Smooth muscle cell (in vitro differentiated cells): Measurements from ENCODE around the gene ADAMTS2. TPM values are rescaled to one million over a fixed set of nuclear protein-coding genes. Genes with fewer than 3 reads are reported as not detected.

Experiments used
- DNase-seq: peaks from one replicate; lab custom pipeline; 2025; ENCODE audit not compliant: unreplicated experiment; lab: John Stamatoyannopoulos, UW
- H2AFZ ChIP-seq: fragments of 200-600 bp; sonication (generic); 2 replicates; pipeline ENCODE4 v1.6.0; 2016; ENCODE audit warnings: antibody characterized with exemption, low read depth, mild to moderate bottlenecking
- H3F3A ChIP-seq: fragments of 200-600 bp; sonication (generic); 2 replicates; pipeline ENCODE4 v1.6.0; 2017; ENCODE audit warnings: antibody characterized with exemption, low read depth
- H3K27ac ChIP-seq: fragments of 200-600 bp; sonication (generic); 2 replicates; pipeline ENCODE4 v1.5.1; 2016; ENCODE audit warnings: low read depth, mild to moderate bottlenecking
- H3K27me3 ChIP-seq: fragments of 200-600 bp; sonication (generic); 2 replicates; pipeline ENCODE4 v1.6.1; 2016; ENCODE audit warnings: low read depth, mild to moderate bottlenecking
- H3K36me3 ChIP-seq: fragments of 200-600 bp; sonication (generic); 2 replicates; pipeline ENCODE4 v1.5.1; 2016; ENCODE audit warnings: low read depth
- H3K4me1 ChIP-seq: fragments of 200-600 bp; sonication (generic); 2 replicates; pipeline ENCODE4 v1.5.1; 2016; ENCODE audit warnings: low read depth
- H3K4me2 ChIP-seq: fragments of 200-600 bp; sonication (generic); 2 replicates; pipeline ENCODE4 v1.6.0; 2016; ENCODE audit warnings: mild to moderate bottlenecking
- H3K4me3 ChIP-seq: fragments of 200-600 bp; sonication (generic); 2 replicates; pipeline ENCODE4 v1.5.1; 2016; ENCODE audit warnings: mild to moderate bottlenecking
- H3K79me2 ChIP-seq: fragments of 200-600 bp; sonication (generic); 2 replicates; pipeline ENCODE4 v1.6.0; 2016; ENCODE audit warnings: low read depth, mild to moderate bottlenecking
- H3K9ac ChIP-seq: fragments of 200-600 bp; sonication (generic); 2 replicates; pipeline ENCODE4 v1.6.0; 2016; ENCODE audit warnings: low read depth
- H3K9me3 ChIP-seq: fragments of 200-600 bp; sonication (generic); replicated peaks from 2 replicates; pipeline ENCODE4 v1.5.1; 2016; ENCODE audit warnings: low read depth
- H4K20me1 ChIP-seq: fragments of 200-600 bp; sonication (generic); 2 replicates; pipeline ENCODE4 v1.6.0; 2016; ENCODE audit warnings: low read depth
- WGBS: methylation state at CpG from one replicate; pipeline ENCODE4 v1.1.7; 2016; ENCODE audit warnings: low lambda C conversion rate; 5-methylcytosine and 5-hydroxymethylcytosine counted together
- polyA plus RNA-seq: library from polyadenylated mRNA; unstranded; fragments of >200 nt; fragmentation: Nextera tagmentation; extraction: Ambion mirVana; gene quantifications from 2 replicates; pipeline ENCODE4 v1.2.1, GENCODE V29; 2016
- total RNA-seq: library from RNA; depleted of rRNA; stranded (reverse); fragments of >200 nt; gene quantifications from 2 replicates; pipeline ENCODE4 v1.2.3, GENCODE V29; 2014
- TF ChIP-seq, protein P1 (sequence below): fragments of 200-600 bp; sonication (generic); IDR thresholded peaks from 2 replicates; pipeline ENCODE4 v1.5.1; 2017; ENCODE audit warnings: borderline replicate concordance, mild to moderate bottlenecking, antibody characterized with exemption; ENCODE audit not compliant: insufficient read depth, poor library complexity, severe bottlenecking

The ADAMTS2 gene
- total and polyA plus RNA-seq, 2 experiments from 2014 or later = 22.8 to 37.5 TPM

DNA sequence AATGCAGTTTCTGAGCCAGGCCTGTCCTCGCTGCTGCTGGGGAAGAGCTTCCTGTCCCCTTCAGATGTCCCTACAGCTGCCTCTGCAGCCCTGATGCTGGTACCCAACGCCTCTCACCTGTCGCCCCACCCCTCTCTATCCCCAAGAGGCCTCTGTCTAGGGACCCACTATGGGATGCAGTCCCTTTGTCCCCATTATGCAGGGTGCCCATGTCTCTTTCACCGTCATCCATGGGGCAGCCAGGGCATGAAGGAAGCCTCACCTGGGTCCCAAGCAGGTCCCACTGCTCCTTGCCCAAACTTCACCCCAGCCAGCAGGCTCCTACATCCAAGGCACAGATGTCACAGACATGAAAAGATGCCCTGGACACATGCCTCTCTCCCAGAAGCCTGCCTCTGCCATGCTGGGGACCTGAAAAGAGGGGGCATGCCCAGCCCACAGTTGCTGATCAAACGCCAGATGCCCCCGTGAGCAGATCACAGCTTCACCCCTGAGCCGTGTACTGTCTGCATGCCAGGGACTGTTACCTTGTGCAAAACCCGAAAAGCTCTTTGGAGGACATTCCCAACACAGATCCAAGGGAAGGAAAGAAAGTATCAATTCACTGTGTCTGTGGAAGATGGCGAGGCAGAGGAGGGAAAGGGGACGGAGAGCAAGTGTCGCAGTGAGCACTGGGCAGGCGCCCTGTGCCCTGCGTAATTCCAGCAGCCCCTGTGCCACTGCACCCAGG lies 81.0 kb downstream of the ADAMTS2 start:
- Histone ChIP-seq H3K36me3 (no peaks in the 10 kb centered on the region), H3F3A (peaks cover 9% of the 10 kb centered on the region), H3K4me1 (peaks cover 22% of the 10 kb centered on the region), H3K27ac (no peak overlapping the region), H3K4me2 (no peak overlapping the region), H3K4me3 (no peak overlapping the region), H4K20me1 (no peaks in the 10 kb centered on the region), H3K9me3 (no peaks in the 10 kb centered on the region), H3K27me3 (no peaks in the 10 kb centered on the region), H3K9ac (no peak overlapping the region), H2AFZ (no peak overlapping the region), H3K79me2 (no peaks in the 10 kb centered on the region)
- TF ChIP-seq, protein P1, sequence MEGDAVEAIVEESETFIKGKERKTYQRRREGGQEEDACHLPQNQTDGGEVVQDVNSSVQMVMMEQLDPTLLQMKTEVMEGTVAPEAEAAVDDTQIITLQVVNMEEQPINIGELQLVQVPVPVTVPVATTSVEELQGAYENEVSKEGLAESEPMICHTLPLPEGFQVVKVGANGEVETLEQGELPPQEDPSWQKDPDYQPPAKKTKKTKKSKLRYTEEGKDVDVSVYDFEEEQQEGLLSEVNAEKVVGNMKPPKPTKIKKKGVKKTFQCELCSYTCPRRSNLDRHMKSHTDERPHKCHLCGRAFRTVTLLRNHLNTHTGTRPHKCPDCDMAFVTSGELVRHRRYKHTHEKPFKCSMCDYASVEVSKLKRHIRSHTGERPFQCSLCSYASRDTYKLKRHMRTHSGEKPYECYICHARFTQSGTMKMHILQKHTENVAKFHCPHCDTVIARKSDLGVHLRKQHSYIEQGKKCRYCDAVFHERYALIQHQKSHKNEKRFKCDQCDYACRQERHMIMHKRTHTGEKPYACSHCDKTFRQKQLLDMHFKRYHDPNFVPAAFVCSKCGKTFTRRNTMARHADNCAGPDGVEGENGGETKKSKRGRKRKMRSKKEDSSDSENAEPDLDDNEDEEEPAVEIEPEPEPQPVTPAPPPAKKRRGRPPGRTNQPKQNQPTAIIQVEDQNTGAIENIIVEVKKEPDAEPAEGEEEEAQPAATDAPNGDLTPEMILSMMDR = no peak
- DNase-seq = no peak
- WGBS = 92% methylated on average over 13 of the region's 13 CpGs

DNA sequence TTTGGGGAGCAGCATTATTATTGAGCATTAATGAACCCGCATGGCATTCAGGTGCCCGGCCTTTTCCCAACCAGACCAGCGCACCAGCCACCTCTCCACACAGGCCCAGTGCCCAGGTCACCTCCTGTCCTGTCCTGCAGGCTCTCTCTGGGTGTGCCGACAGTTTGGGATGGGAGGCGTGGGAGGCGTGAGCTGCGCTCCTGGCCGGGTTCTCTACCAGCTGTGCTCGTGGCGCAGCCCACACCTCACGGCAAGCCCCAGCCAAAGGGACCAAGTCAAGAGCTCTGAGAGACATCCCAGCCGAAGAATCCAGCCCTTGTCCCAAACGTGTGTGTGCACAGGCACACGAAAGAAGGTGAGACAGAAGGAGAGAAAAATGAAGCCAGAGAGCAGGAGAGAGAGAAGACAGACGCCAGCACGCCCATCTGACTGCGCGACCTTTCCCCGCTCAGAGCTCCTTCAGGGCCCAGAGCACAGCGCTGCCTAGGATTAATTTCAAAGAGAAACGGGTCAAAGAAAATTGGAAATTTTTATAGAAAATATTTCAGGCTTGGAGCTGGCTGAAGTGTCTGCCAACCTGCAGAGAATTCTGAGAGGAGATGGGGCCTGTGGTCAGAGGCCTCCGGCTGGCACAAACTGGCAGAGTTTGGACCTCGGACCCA lies 81.7 kb downstream of the ADAMTS2 start:
- Histone ChIP-seq H3K27ac (no peak overlapping the region), H3K4me1 (peaks cover 22% of the 10 kb centered on the region), H3K79me2 (no peaks in the 10 kb centered on the region), H2AFZ (no peak overlapping the region), H3K36me3 (no peaks in the 10 kb centered on the region), H3K9ac (no peak overlapping the region), H3K4me2 (no peak overlapping the region), H3K4me3 (no peak overlapping the region), H4K20me1 (no peaks in the 10 kb centered on the region), H3F3A (peaks cover 9% of the 10 kb centered on the region), H3K9me3 (no peaks in the 10 kb centered on the region), H3K27me3 (no peaks in the 10 kb centered on the region)
- 95% methylated on average over 23 of the region's 23 CpGs for WGBS
- TF ChIP-seq, protein P1 = no peak
- DNase-seq = no peak

DNA sequence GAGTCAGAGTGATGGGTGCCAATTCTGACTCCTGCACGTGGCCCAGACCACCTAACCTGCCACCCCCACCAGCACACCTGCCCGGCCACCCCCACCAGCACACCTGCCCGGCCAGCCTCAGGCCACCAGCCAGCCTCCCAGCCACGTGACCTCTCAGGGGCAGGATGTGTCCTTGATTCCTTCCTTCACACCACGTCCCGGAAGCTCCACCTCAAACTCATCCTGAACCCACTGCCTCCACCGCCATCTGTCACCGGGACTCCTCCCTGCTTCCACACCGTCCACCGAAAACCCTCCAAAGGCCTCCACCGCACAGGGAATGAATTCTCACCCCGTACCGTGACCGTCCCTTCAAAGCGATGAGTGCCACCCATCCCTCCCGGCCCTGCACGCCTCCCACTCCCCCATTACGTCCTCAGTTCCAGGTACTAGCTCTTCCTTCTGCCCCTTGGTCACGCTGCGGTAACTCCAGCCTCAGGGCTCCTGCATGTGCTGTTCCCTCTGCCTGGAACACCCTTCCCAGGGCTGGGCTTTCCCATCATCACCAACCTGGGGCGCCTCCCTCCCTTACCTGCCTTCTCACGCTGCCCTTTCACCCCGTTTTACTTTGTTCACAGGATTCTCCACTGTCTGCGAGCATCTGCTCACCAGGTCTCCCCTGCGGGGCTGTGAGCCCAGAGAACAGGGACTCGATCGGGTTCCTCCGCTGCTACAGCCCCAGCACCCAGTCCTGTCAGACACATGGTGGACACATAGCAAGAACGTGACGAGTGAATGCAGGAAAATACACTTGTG lies 82.9 kb downstream of the ADAMTS2 start:
- Histone ChIP-seq H4K20me1 (no peaks in the 10 kb centered on the region), H3K27ac (no peak overlapping the region), H3K9me3 (no peaks in the 10 kb centered on the region), H3K27me3 (no peaks in the 10 kb centered on the region), H3K4me3 (no peak overlapping the region), H3K36me3 (no peaks in the 10 kb centered on the region), H3K79me2 (no peaks in the 10 kb centered on the region), H3F3A (peaks cover 9% of the 10 kb centered on the region), H2AFZ (no peak overlapping the region), H3K9ac (no peak overlapping the region), H3K4me1 (peaks cover 22% of the 10 kb centered on the region), H3K4me2 (no peak overlapping the region)
- DNase-seq = no peak
- TF ChIP-seq, protein P1 = no peak
- 96% methylated on average over 26 of the region's 30 CpGs for WGBS
